ENCODE measurements around the gene STX16. TPM values are rescaled to one million over a fixed set of nuclear protein-coding genes. Genes with fewer than 3 reads are reported as not detected.

STX16 gene
- 85.9 to 87.5 TPM (median 86.1 TPM) in 3 replicates for total RNA-seq

DNA sequence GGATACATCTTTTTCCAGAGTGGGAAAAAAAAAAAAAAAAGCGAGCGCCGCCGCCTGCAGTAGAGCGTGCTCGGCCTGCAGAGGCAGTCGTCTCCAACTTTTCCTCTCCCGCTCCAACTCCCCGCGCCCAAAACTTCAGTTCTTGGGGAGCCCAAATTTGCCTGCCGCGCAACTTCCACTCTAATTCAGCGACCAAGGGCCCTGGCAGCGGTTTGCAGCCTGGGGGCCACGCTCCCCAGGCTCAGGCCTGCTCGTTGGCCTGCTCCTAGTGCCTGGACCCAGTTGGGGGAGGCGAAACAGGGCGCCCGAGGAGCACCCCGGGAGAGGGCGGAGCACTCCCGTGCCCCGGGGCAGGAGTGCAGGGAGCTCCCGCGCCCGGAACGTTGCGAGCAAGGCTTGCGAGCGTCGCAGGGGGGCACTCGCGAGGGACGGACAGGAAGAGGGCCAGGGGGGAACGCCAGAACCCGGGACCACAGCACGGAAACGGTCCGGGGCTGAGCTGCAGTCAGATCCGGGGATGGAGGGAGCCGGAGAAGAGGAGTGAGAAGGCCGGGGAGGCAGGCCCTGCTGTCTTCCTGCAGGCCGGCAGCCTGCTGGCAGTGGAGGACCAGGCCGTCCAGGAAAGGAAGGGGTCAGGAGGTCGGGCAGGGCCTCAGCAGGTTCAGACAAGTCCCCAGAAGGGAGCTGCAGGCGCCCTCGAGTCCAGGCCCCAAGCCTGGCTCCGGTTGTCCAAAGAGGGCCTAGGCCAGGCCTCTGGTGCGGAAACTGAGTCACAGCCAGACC, at the start of gene STX16:
STX16 (plus strand) TSS at position 508 of the 783 bp plus-strand sequence. CDS start 724 bp downstream, outside the sequence.
- H3K4me1 Mint-ChIP-seq = peaks cover 32% of the 10 kb centered on the region
- peak within 1 kb of the TSS; percentile 92 for H3K4me3 Mint-ChIP-seq
- peak within 1 kb of the TSS; percentile 96 for H3K27ac Mint-ChIP-seq
- no peaks in the 10 kb centered on the region for H3K36me3 Mint-ChIP-seq
- no peaks in the 10 kb centered on the region for H3K9me3 Mint-ChIP-seq
- TF ChIP-seq, protein P1, sequence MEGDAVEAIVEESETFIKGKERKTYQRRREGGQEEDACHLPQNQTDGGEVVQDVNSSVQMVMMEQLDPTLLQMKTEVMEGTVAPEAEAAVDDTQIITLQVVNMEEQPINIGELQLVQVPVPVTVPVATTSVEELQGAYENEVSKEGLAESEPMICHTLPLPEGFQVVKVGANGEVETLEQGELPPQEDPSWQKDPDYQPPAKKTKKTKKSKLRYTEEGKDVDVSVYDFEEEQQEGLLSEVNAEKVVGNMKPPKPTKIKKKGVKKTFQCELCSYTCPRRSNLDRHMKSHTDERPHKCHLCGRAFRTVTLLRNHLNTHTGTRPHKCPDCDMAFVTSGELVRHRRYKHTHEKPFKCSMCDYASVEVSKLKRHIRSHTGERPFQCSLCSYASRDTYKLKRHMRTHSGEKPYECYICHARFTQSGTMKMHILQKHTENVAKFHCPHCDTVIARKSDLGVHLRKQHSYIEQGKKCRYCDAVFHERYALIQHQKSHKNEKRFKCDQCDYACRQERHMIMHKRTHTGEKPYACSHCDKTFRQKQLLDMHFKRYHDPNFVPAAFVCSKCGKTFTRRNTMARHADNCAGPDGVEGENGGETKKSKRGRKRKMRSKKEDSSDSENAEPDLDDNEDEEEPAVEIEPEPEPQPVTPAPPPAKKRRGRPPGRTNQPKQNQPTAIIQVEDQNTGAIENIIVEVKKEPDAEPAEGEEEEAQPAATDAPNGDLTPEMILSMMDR (IDR thresholded peaks at IDR 0.05; ENCODE audit: unreplicated experiment) = peak; percentile 63
- H3K27me3 Mint-ChIP-seq (ENCODE audit: low read depth) = no peaks in the 10 kb centered on the region
- peak; percentile 79 to 84 for DNase-seq (ENCODE audit: low spot score in 2 of 2, unreplicated experiment in 2 of 2)

DNA sequence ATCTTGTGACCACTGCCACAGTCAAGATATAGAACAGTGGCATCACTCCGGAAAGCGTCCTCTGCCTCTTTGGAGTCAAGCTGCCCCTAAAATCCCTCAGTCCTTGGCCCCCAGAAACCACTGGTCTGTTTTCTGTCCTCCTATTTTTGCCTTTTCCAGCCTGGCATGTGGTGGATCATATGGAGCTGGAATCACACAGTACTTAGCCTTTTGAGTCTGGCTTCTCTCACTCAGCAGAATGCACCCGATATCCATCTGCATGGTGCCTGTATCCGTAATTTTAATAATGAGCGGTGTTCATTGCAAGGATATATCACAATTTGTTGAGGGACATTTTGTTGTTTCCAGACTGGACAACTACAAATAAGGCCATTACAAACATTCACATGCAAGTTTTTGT, 49.0 kb upstream of the STX16 start:
- TF ChIP-seq, protein P1 (IDR thresholded peaks at IDR 0.05; ENCODE audit: unreplicated experiment) = no peak
- Mint-ChIP-seq H3K27me3 (ENCODE audit: low read depth) (no peaks in the 10 kb centered on the region), H3K4me3 (no peak overlapping the region), H3K36me3 (no peaks in the 10 kb centered on the region), H3K27ac (no peak overlapping the region), H3K9me3 (no peaks in the 10 kb centered on the region), H3K4me1 (peaks cover 53% of the 10 kb centered on the region)
- DNase-seq (ENCODE audit: low spot score in 2 of 2, unreplicated experiment in 2 of 2) = no peak

DNA sequence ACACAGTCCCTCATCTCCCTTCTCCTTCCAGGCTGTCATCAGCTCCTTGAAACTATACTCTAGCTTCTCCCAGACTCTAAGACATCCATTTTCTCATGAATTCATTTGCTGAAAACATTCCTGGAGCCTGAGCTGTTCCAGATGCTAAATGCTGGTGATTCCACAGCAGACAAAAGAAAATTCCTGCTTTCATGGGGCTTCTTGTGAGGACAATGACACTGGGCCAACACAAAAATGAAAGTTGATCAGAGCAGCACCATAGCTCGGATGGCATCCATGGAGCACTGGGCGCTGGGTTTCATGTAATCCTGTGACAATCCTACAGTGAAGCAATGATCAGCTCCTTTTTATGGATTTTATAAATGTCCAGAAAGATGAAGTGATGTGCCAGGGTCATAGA, 47.4 kb upstream of the STX16 start:
- H3K4me1 Mint-ChIP-seq = peaks cover 37% of the 10 kb centered on the region
- TF ChIP-seq, protein P1 (IDR thresholded peaks at IDR 0.05; ENCODE audit: unreplicated experiment) = no peak
- no peaks in the 10 kb centered on the region for H3K9me3 Mint-ChIP-seq
- no peaks in the 10 kb centered on the region for H3K36me3 Mint-ChIP-seq
- peak overlapping the region; percentile 84 for H3K27ac Mint-ChIP-seq
- H3K27me3 Mint-ChIP-seq (ENCODE audit: low read depth) = peaks cover 5% of the 10 kb centered on the region
- DNase-seq (ENCODE audit: low spot score in 2 of 2, unreplicated experiment in 2 of 2) = no peak
- H3K4me3 Mint-ChIP-seq = no peak overlapping the region

DNA sequence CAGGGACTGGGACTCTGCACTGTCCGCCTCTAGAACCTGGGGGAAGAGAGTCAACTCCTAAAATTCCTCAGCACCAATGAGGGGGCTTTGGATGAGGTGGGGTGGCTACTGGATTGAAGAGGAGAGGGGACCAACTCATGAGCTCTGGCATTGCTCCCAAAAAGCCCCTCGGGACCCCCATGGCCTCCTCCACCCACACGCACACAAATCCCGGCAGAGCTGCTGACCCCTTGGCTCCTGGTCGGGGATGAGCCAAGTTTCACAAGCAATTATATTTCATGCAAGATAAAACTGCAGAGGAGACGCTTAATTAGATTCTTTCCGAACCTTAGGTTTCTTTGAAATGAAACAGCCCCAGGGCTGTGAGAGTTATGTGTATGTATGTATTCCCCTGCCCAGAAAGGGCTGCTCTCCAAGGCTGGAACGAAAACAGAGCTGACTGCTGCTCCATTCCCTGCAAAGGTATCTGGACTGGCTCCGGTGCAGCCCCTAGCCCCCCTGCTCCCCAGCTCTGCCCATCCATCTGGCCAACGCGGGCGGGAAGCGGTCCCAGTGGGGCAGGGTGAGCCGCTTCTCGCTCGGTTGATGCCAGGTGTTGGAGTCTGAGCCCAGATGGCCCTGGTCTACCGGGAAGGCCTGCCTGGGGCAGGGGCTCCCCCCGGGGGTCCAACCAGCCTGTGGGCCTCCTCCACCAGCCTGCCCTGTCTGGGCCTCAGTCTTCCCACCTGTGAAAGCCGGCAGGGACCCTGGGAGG, 46.8 kb upstream of the STX16 start:
- TF ChIP-seq, protein P1 (IDR thresholded peaks at IDR 0.05; ENCODE audit: unreplicated experiment) = no peak
- Mint-ChIP-seq H3K27ac (peak overlapping the region; percentile 84), H3K27me3 (ENCODE audit: low read depth) (peaks cover 5% of the 10 kb centered on the region), H3K4me1 (peaks cover 33% of the 10 kb centered on the region), H3K9me3 (no peaks in the 10 kb centered on the region), H3K36me3 (no peaks in the 10 kb centered on the region), H3K4me3 (no peak overlapping the region)
- peak in 1 of 2 experiments; percentile 48 for DNase-seq (ENCODE audit: low spot score in 2 of 2, unreplicated experiment in 2 of 2)

DNA sequence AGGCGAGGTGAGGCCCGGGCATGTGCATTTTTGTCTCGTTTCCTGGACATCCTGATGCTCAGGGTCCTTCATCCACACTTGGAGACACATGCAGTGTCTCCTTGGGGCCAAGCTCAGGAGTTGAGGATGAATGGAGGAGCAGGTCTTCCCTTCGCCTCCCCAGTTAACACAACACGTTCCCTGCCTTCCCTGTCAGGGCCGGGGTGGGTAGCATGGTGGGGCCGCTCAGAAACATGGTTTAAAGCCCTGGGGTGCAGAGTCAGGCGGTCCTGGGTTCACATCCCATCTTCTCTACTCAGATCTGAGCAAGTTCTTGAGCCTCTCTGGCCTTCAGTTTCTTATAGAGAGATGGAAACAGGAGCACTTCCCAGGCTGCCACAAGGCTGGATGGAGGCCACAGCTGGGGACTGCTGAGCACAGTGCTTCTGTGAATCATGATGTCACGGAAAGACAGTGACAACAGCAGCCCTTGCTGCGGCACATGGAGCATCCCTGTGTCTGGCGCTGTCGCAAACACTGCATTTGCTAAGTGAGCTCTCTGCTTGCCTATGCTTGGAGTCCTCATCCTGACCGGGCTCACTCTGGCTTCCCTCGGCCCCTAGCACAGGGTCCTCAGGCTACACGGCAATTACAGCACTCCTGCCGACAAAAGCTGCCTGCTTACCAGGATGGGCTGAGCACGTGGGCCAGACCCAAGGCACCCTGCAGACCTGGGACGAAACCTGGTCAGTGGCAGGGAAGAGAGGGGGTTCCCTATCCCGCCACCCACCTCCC, 45.6 kb upstream of the STX16 start:
- no peaks in the 10 kb centered on the region for H3K36me3 Mint-ChIP-seq
- H3K27me3 Mint-ChIP-seq (ENCODE audit: low read depth) = peaks cover 5% of the 10 kb centered on the region
- no peak overlapping the region for H3K4me3 Mint-ChIP-seq
- H3K9me3 Mint-ChIP-seq = no peaks in the 10 kb centered on the region
- no peak overlapping the region for H3K27ac Mint-ChIP-seq
- no peak for DNase-seq (ENCODE audit: low spot score in 2 of 2, unreplicated experiment in 2 of 2)
- TF ChIP-seq, protein P1 (IDR thresholded peaks at IDR 0.05; ENCODE audit: unreplicated experiment) = no peak
- H3K4me1 Mint-ChIP-seq = peaks cover 31% of the 10 kb centered on the region
